HepG2 (cell line): ENCODE results near the gene PCBP2. TPM values are rescaled to one million over a fixed set of nuclear protein-coding genes. Genes with fewer than 3 reads are reported as not detected.

ENCODE experiments used
- DR1 ChIP-seq: sonication (generic); formaldehyde crosslinking; IDR thresholded peaks from 2 replicates; pipeline ENCODE4 v1.8.0; 2021; ENCODE audit warnings: mild to moderate bottlenecking, missing genetic modification reagents, inconsistent platforms
- ELF3 ChIP-seq: IDR thresholded peaks from 2 replicates; pipeline ENCODE4 v1.6.1; 2016; ENCODE audit warnings: missing genetic modification reagents, missing compliant biosample characterization
- GATAD2A ChIP-seq: IDR thresholded peaks from 2 replicates; pipeline ENCODE4 v1.6.1; 2016
- RAD21 ChIP-seq: fragments of 450-650 bp; formaldehyde crosslinking; IDR thresholded peaks from 2 replicates; pipeline ENCODE4 v1.5.0; 2020; ENCODE audit warnings: mild to moderate bottlenecking
- RAD51 ChIP-seq: fragments of 450-650 bp; IDR thresholded peaks from 2 replicates; pipeline ENCODE4 v1.6.1; 2016; ENCODE audit warnings: borderline replicate concordance
- SETDB1 ChIP-seq: sonication (generic); formaldehyde crosslinking; IDR thresholded peaks from 2 replicates; pipeline ENCODE4 v1.5.1; 2020; ENCODE audit warnings: missing genetic modification reagents, mild to moderate bottlenecking, borderline replicate concordance
- SIX1 ChIP-seq: sonication (generic); formaldehyde crosslinking; IDR thresholded peaks from 2 replicates; pipeline ENCODE4 v1.4.0; 2020; ENCODE audit warnings: missing genetic modification reagents, borderline replicate concordance
- SSRP1 ChIP-seq: IDR thresholded peaks from 2 replicates; pipeline ENCODE4 v1.6.1; 2016; ENCODE audit warnings: control low read depth
- TCF7 ChIP-seq: sonication (generic); IDR thresholded peaks from 2 replicates; pipeline ENCODE4 v1.6.1; 2016; ENCODE audit warnings: antibody characterized with exemption, low read depth
- U2AF2 ChIP-seq: fragments of 200-400 bp; formaldehyde crosslinking; IDR thresholded peaks from 2 replicates; pipeline ENCODE4 v1.6.1; 2017; ENCODE audit warnings: low read depth, mild to moderate bottlenecking, low read length
- YEATS4 ChIP-seq: sonication (generic); formaldehyde crosslinking; IDR thresholded peaks from 2 replicates; pipeline ENCODE4 v1.4.0; 2020; ENCODE audit warnings: missing genetic modification reagents, borderline replicate concordance
- ZNF230 ChIP-seq: sonication (generic); formaldehyde crosslinking; IDR thresholded peaks from 2 replicates; pipeline ENCODE4 v1.4.0; 2020; ENCODE audit warnings: mild to moderate bottlenecking, missing genetic modification reagents
- ZNF251 ChIP-seq: sonication (generic); formaldehyde crosslinking; IDR thresholded peaks from 2 replicates; pipeline ENCODE4 v1.9.0; 2021; ENCODE audit warnings: mild to moderate bottlenecking, missing genetic modification reagents
- ZNF484 ChIP-seq: sonication (generic); formaldehyde crosslinking; IDR thresholded peaks from 2 replicates; pipeline ENCODE4 v1.5.1; 2020; ENCODE audit warnings: mild to moderate bottlenecking, low read depth, missing genetic modification reagents, borderline replicate concordance
- ZNF605 ChIP-seq: sonication (generic); formaldehyde crosslinking; IDR thresholded peaks from 2 replicates; pipeline ENCODE4 v1.8.0; 2022; ENCODE audit warnings: mild to moderate bottlenecking, missing genetic modification reagents
- ZNF670 ChIP-seq: sonication (generic); formaldehyde crosslinking; IDR thresholded peaks from 2 replicates; pipeline ENCODE4 v1.8.0; 2022; ENCODE audit warnings: mild to moderate bottlenecking, missing genetic modification reagents, borderline replicate concordance
- ZNF749 ChIP-seq: sonication (generic); formaldehyde crosslinking; IDR thresholded peaks from 2 replicates; pipeline ENCODE4 v1.8.0; 2022; ENCODE audit warnings: mild to moderate bottlenecking, missing genetic modification reagents, moderate library complexity, borderline replicate concordance
- polyA plus RNA-seq, 8 experiments: library from polyadenylated mRNA; depleted of rRNA in 3 of 8; stranded (reverse) in 7 of 8; unstranded in 1 of 8; fragments of >200 nt; fragmentation: Illumina TruSeq in 4 of 8; extraction: Trizol in 4 of 8; gene quantifications; 2 replicates each; pipeline versions ENCODE4 v1.2.1 to v1.2.3, GENCODE V29; 2011 to 2016; ENCODE audit warnings: low read depth in 4 of 8, missing spikeins in 1 of 8, mixed read lengths in 1 of 8; ENCODE audit not compliant: insufficient read depth in 1 of 8
- total RNA-seq, 5 experiments: library from RNA; depleted of rRNA; stranded (reverse); fragments of >200 nt; fragmentation: Illumina TruSeq; extraction: Trizol; gene quantifications; 2 replicates each; pipeline ENCODE4 v1.2.3, GENCODE V29; 2016; ENCODE audit warnings: low read depth in 1 of 5
- TF ChIP-seq, protein P1 (sequence below): IDR thresholded peaks from 2 replicates; pipeline ENCODE4 v1.6.1; 2012; ENCODE audit warnings: low read depth, low read length, improper control_type of control experiment
- TF ChIP-seq, protein P2 (sequence below): sonication (generic); formaldehyde crosslinking; IDR thresholded peaks from 2 replicates; pipeline ENCODE4 v1.9.0; 2021; ENCODE audit warnings: missing genetic modification reagents, mild to moderate bottlenecking, borderline replicate concordance
- TF ChIP-seq, protein P3 (sequence below): sonication (generic); formaldehyde crosslinking; IDR thresholded peaks from 2 replicates; pipeline ENCODE4 v1.4.0; 2020; ENCODE audit warnings: missing genetic modification reagents, borderline replicate concordance
- TF ChIP-seq, protein P4 (sequence below): sonication (generic); formaldehyde crosslinking; IDR thresholded peaks from 2 replicates; pipeline ENCODE4 v1.4.0; 2020; ENCODE audit warnings: missing genetic modification reagents; ENCODE audit errors: not compliant biosample characterization
- TF ChIP-seq, protein P5 (sequence below): IDR thresholded peaks from 2 replicates; pipeline ENCODE4 v1.6.1; 2016

PCBP2 gene
- total and polyA plus RNA-seq, 2 of the 13 experiments (the other 11 are each of a cell fraction or from before 2014, with no cell fraction given): 154 to 345 TPM

DNA sequence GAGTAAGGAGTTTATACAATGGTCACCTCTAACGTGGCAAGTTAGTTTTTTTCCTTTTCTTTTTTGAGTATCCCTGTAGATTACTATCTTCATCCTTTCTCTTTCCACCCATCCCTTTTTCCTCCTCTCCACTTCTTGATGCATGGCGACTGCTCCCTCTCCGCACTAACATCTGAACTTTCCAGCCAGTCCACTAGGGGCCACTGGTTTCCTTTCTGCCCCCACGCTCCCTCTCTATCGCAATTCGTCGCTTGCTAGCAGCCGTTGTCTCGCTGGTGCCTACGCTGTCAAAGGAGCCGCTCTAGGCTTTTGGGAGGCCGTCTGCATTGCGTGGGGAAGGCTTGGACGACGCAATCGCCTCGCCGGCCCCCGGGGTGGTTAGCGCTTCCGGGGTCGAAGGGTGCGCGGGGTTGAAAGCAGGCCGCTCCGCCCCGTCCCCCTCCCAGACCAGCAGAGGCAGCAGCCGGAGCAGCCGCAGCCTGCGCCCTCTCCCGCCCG, at the start of gene PCBP2 (continued):
- TF ChIP-seq, protein P1, sequence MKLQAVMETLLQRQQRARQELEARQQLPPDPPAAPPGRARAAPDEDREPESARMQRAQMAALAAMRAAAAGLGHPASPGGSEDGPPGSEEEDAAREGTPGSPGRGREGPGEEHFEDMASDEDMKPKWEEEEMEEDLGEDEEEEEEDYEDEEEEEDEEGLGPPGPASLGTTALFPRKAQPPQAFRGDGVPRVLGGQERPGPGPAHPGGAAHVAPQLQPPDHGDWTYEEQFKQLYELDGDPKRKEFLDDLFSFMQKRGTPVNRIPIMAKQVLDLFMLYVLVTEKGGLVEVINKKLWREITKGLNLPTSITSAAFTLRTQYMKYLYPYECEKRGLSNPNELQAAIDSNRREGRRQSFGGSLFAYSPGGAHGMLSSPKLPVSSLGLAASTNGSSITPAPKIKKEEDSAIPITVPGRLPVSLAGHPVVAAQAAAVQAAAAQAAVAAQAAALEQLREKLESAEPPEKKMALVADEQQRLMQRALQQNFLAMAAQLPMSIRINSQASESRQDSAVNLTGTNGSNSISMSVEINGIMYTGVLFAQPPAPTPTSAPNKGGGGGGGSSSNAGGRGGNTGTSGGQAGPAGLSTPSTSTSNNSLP: peak; percentile 67
- TF ChIP-seq ZNF484 (CRISPR knock-in tag) (no peak), YEATS4 (CRISPR knock-in tag) (peak; percentile 79), GATAD2A (CRISPR knock-in tag) (peak; percentile 83), RAD51 (no peak), DR1 (CRISPR knock-in tag) (peak; percentile 95), ZNF670 (CRISPR knock-in tag) (no peak), SSRP1 (CRISPR knock-in tag) (no peak; the same call in 1 of the 2 replicates), SETDB1 (no peak), ELF3 (peak; percentile 77), TCF7 (peak; percentile 20; the same call in 1 of the 2 replicates), ZNF230 (no peak), SIX1 (CRISPR knock-in tag) (no peak), U2AF2 (no peak), ZNF749 (CRISPR knock-in tag) (peak; percentile 63; the same call in 1 of the 2 replicates), RAD21 (CRISPR knock-in tag) (peak; percentile 59), ZNF251 (CRISPR knock-in tag) (no peak), ZNF605 (CRISPR knock-in tag) (0 out of 2 replicates have a peak, but pooled peaks have one; percentile 52)
- TF ChIP-seq, protein P2, sequence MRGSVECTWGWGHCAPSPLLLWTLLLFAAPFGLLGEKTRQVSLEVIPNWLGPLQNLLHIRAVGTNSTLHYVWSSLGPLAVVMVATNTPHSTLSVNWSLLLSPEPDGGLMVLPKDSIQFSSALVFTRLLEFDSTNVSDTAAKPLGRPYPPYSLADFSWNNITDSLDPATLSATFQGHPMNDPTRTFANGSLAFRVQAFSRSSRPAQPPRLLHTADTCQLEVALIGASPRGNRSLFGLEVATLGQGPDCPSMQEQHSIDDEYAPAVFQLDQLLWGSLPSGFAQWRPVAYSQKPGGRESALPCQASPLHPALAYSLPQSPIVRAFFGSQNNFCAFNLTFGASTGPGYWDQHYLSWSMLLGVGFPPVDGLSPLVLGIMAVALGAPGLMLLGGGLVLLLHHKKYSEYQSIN (CRISPR knock-in tag): no peak
- TF ChIP-seq, protein P3, sequence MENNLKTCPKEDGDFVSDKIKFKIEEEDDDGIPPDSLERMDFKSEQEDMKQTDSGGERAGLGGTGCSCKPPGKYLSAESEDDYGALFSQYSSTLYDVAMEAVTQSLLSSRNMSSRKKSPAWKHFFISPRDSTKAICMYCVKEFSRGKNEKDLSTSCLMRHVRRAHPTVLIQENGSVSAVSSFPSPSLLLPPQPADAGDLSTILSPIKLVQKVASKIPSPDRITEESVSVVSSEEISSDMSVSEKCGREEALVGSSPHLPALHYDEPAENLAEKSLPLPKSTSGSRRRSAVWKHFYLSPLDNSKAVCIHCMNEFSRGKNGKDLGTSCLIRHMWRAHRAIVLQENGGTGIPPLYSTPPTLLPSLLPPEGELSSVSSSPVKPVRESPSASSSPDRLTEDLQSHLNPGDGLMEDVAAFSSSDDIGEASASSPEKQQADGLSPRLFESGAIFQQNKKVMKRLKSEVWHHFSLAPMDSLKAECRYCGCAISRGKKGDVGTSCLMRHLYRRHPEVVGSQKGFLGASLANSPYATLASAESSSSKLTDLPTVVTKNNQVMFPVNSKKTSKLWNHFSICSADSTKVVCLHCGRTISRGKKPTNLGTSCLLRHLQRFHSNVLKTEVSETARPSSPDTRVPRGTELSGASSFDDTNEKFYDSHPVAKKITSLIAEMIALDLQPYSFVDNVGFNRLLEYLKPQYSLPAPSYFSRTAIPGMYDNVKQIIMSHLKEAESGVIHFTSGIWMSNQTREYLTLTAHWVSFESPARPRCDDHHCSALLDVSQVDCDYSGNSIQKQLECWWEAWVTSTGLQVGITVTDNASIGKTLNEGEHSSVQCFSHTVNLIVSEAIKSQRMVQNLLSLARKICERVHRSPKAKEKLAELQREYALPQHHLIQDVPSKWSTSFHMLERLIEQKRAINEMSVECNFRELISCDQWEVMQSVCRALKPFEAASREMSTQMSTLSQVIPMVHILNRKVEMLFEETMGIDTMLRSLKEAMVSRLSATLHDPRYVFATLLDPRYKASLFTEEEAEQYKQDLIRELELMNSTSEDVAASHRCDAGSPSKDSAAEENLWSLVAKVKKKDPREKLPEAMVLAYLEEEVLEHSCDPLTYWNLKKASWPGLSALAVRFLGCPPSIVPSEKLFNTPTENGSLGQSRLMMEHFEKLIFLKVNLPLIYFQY (CRISPR knock-in tag): no peak
- TF ChIP-seq, protein P4, sequence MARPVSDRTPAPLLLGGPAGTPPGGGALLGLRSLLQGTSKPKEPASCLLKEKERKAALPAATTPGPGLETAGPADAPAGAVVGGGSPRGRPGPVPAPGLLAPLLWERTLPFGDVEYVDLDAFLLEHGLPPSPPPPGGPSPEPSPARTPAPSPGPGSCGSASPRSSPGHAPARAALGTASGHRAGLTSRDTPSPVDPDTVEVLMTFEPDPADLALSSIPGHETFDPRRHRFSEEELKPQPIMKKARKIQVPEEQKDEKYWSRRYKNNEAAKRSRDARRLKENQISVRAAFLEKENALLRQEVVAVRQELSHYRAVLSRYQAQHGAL (CRISPR knock-in tag): no peak
- TF ChIP-seq, protein P5, sequence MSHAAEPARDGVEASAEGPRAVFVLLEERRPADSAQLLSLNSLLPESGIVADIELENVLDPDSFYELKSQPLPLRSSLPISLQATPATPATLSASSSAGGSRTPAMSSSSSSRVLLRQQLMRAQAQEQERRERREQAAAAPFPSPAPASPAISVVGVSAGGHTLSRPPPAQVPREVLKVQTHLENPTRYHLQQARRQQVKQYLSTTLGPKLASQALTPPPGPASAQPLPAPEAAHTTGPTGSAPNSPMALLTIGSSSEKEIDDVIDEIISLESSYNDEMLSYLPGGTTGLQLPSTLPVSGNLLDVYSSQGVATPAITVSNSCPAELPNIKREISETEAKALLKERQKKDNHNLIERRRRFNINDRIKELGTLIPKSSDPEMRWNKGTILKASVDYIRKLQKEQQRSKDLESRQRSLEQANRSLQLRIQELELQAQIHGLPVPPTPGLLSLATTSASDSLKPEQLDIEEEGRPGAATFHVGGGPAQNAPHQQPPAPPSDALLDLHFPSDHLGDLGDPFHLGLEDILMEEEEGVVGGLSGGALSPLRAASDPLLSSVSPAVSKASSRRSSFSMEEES: 0 out of 2 replicates have a peak, but pooled peaks have one; percentile 33
